Mucosa of stomach (tissue), 1 donor: ENCODE measurements around the gene MCFD2.
"Not testable (repeated sequence)": the region's sequence is repeated elsewhere in the genome, so short reads cannot be mapped to it uniquely, and the experiment has no call there.

Experiments used
- H3K27me3 ChIP-seq: one replicate; pipeline ENCODE4 v1.7.0; 2013; ENCODE audit warnings: mild to moderate bottlenecking, low read length; ENCODE audit not compliant: control insufficient read depth, insufficient read depth
- H3K36me3 ChIP-seq: one replicate; pipeline ENCODE4 v1.7.0; 2013; ENCODE audit warnings: low read length; ENCODE audit not compliant: control insufficient read depth, insufficient read depth
- H3K4me1 ChIP-seq: one replicate; pipeline ENCODE4 v1.7.0; 2013; ENCODE audit warnings: mild to moderate bottlenecking, low read length; ENCODE audit not compliant: control insufficient read depth, insufficient read depth
- H3K4me3 ChIP-seq: one replicate; pipeline ENCODE4 v1.7.0; 2013; ENCODE audit warnings: low read length
- H3K9ac ChIP-seq: one replicate; pipeline ENCODE4 v1.7.0; 2013; ENCODE audit warnings: mild to moderate bottlenecking, low read length, moderate library complexity
- H3K9me3 ChIP-seq: one replicate; pipeline ENCODE4 v1.7.0; 2013; ENCODE audit warnings: mild to moderate bottlenecking, low read length, moderate library complexity; ENCODE audit not compliant: control insufficient read depth
- donor health status: Pancreatic carcinoma.

Gene MCFD2

GRCh38 chr2:46891956-46892553 is 23.6 kb downstream of the MCFD2 start:
- Histone ChIP-seq H3K27me3 (no peaks in the 10 kb centered on the region), H3K9me3 (no peaks in the 10 kb centered on the region), H3K36me3 (no peaks in the 10 kb centered on the region), H3K4me3 (no peak overlapping the region), H3K9ac (no peak overlapping the region), H3K4me1 (no peaks in the 10 kb centered on the region)

GRCh38 chr2:46888421-46888952 is 27.1 kb downstream of the MCFD2 start:
- Histone ChIP-seq H3K4me1 (no peaks in the 10 kb centered on the region), H3K27me3 (no peaks in the 10 kb centered on the region), H3K4me3 (no peak overlapping the region), H3K9ac (no peak overlapping the region), H3K36me3 (no peaks in the 10 kb centered on the region), H3K9me3 (no peaks in the 10 kb centered on the region)

DNA sequence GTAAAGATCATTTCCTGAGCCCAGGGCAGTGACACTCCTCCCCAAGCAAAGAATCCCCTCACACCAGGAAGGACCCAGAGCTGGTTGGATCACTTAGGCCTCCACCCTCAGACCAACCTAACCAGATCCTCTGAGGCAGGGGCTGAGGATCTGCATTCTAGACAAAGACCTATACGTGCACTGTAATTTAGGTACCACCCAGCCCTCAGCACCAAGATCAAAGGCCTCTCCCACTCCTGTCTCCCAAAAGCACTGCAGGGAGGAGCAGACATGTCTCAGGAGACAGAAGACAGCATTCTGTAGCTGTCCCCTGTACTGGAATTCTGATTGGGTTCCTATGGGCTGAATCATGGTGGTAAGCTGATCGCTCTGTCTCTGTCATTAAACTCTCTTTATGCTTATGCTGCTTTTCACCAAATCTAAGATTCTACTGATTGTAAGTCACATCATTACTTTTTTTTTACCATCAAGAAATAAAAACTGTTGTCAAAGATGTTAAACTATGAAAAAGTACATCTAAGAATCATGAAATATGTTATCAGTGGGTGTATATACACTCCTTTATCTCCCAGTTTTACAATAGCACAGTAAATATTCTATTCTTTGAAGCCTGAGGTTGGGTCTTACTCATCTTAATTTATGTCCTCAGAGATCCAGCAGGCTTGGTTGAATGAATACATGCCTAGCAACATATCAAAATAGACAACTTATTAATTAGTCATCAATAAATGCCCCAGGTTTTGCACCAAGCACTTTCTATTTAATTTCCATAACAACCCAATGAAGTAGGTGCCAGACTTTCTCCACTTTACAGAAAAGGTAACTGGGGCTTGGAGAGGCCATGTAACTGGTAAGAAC is 28.3 kb downstream of the MCFD2 start:
- no peaks in the 10 kb centered on the region for H3K36me3 ChIP-seq
- H3K9me3 ChIP-seq = no peaks in the 10 kb centered on the region
- H3K27me3 ChIP-seq = no peaks in the 10 kb centered on the region
- no peaks in the 10 kb centered on the region for H3K4me1 ChIP-seq
- H3K9ac ChIP-seq = no peak overlapping the region
- no peak overlapping the region for H3K4me3 ChIP-seq

DNA sequence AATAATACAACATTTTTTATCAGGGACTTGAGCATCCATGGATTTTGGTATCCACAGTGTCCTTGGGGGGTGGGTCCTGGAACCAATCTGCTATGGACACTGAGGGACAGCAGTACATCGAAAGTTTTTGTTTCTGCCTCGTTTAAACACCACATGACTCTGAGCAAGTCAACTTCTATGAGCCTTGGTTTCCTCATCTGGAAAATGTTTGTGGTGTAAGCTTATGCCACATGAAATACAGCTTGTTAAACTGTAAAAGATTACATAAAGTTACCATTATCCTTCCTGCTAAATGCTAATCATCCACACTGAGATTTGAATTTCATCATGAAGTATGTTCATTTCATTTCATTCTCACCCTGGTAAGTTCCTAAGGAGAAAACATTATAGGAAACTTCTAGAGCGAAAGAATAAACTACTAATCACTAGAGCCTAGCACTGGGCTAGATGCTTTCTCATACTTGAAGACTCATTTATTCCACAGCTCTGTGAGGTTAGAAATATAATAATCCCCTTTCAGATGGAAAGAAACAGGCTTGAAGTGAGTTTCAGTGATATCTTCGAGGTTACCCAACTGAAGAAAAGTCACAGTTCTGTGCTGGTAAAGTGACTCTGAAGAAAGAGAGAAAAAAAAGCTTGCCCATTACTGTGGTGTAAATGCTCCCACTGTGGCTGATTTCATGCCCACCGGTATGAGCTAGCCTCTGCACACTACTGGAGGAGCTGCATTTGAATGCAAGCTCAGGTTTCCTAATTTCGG is 29.2 kb downstream of the MCFD2 start:
- Histone ChIP-seq H3K4me1 (no peaks in the 10 kb centered on the region), H3K9me3 (no peaks in the 10 kb centered on the region), H3K4me3 (no peak overlapping the region), H3K9ac (no peak overlapping the region), H3K36me3 (no peaks in the 10 kb centered on the region), H3K27me3 (no peaks in the 10 kb centered on the region)

- Histone ChIP-seq H3K27me3 (no peaks in the 10 kb centered on the region), H3K9ac (no peak overlapping the region), H3K36me3 (no peaks in the 10 kb centered on the region)
These were observed 30.2 kb downstream of the MCFD2 start for GRCh38 chr2:46885376-46885775.

DNA sequence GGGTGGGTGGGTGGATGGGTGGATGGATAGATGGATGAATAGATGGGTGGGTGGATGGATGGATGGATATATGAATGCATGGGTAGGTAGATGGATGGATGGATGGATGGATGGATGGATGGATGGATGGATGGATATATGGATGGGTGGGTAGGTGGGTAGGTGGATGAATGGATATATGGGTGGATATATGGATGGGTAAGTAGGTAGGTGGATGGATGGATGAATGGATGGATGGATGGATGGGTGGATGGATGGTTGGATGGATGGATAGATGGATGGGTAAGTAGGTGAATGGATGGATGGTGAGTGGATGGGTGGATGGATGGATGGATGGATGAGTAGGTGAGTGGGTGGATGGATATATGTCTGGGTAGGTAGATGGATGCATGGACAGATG is 36.1 kb downstream of the MCFD2 start:
- no peaks in the 10 kb centered on the region for H3K9me3 ChIP-seq
- H3K4me3 ChIP-seq = no peak overlapping the region
- no peak overlapping the region for H3K9ac ChIP-seq
- H3K4me1 ChIP-seq = peaks cover 5% of the 10 kb centered on the region
- no peaks in the 10 kb centered on the region for H3K36me3 ChIP-seq
- no peaks in the 10 kb centered on the region for H3K27me3 ChIP-seq

More at GRCh38 chr2:46885376-46885775, 30.2 kb downstream of the MCFD2 start:
- H3K9me3 ChIP-seq = no peaks in the 10 kb centered on the region
- no peak overlapping the region for H3K4me3 ChIP-seq
- H3K4me1 ChIP-seq = no peaks in the 10 kb centered on the region

- H3K9ac ChIP-seq = no peak overlapping the region
- H3K4me1 ChIP-seq = peaks cover 10% of the 10 kb centered on the region
- no peaks in the 10 kb centered on the region for H3K36me3 ChIP-seq
These were observed 36.7 kb downstream of the MCFD2 start for GRCh38 chr2:46878886-46879285.

DNA sequence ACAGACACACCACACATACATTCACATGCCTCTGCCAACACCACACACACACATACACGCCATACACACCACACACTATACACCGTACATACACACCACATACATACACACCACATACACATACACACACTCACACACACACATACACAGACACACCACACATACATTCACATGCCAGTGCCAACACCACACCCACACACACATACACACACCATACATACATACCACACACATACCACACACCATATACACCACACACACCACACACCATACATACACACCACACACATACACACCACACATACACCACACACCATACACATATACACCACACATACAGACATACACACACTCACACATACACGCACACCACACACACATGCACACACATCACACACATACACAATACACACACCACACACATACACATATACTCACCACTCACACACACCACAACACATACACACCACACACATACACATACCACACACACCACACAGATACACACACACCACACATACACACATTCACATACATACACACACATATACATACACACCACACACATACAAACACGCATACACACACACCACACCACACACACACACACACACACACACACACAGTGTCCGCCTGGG is 37.2 kb downstream of the MCFD2 start:
- peaks cover 15% of the 10 kb centered on the region for H3K4me1 ChIP-seq
- no peak overlapping the region for H3K9ac ChIP-seq
- no peaks in the 10 kb centered on the region for H3K36me3 ChIP-seq
- no peaks in the 10 kb centered on the region for H3K9me3 ChIP-seq
- H3K4me3 ChIP-seq = no peak overlapping the region
- H3K27me3 ChIP-seq = no peaks in the 10 kb centered on the region

More at GRCh38 chr2:46878886-46879285, 36.7 kb downstream of the MCFD2 start:
- Histone ChIP-seq H3K27me3 (no peaks in the 10 kb centered on the region), H3K4me3 (no peak overlapping the region), H3K9me3 (no peaks in the 10 kb centered on the region)

DNA sequence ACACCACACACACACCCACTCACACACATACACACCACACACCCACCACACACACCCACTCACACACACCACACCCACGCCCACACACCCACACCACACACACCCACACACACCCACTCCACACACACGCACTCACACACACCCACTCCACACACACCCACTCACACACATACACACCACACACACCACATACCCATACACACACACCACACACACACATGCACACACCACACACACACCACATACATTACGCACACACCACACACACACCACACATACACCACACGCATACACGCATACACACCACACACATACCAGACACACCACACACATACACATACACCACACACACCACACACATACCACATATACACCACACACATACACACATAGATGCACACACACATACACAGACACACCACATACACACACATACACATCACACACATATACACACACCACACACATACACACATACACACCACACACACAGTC is 37.9 kb downstream of the MCFD2 start:
- no peak overlapping the region for H3K9ac ChIP-seq
- H3K36me3 ChIP-seq = no peaks in the 10 kb centered on the region
- H3K4me1 ChIP-seq = peaks cover 17% of the 10 kb centered on the region
- H3K4me3 ChIP-seq = no peak overlapping the region
- H3K27me3 ChIP-seq = no peaks in the 10 kb centered on the region
- no peaks in the 10 kb centered on the region for H3K9me3 ChIP-seq

DNA sequence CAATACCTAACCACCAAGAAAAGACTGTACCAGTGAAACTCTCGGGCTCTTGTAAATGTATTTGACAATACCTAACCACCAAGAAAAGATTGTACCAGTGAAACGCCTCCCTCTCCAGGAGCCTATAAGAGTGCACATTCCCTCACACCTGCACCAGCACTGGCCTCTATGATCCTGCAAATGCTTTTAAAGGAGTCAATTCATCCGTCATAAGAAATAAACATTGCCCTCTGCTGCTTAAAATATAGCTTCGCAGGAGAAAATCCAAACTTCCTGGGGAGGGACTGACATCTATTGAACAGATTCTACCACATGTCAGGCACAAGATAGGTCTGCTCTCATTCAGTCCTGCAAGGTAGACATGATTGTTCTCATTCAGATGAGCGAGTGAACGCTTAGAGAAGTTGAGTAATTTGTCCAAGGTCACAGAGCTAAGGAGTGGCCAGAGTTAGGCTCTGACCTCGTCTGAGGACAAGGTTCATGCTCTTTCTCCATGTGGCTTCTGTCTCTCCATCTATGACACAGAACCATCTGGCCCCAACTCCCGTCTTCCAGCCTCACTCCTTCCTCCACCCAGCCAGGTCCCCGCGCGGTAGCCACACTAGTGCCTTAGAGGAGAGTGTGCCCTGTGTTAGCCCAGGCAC is 38.7 kb downstream of the MCFD2 start:
- Histone ChIP-seq H3K4me1 (peaks cover 17% of the 10 kb centered on the region), H3K36me3 (no peaks in the 10 kb centered on the region), H3K9ac (no peak overlapping the region), H3K27me3 (no peaks in the 10 kb centered on the region), H3K9me3 (no peaks in the 10 kb centered on the region), H3K4me3 (no peak overlapping the region)

- peaks cover 17% of the 10 kb centered on the region for H3K4me1 ChIP-seq
- not testable (repeated sequence) for H3K36me3 ChIP-seq, H3K9ac ChIP-seq, H3K4me3 ChIP-seq, H3K27me3 ChIP-seq, H3K9me3 ChIP-seq
These were observed 39.5 kb downstream of the MCFD2 start for GRCh38 chr2:46875962-46876689.
